Lower leg skin (tissue), 4 donors: Measurements from ENCODE around the gene NR1H3. TPM values are rescaled to one million over a fixed set of nuclear protein-coding genes. Genes with fewer than 3 reads are reported as not detected.

Experiments
- DNase-seq, 2 donors: peaks; one replicate each; pipeline ENCODE4 v3.0.0-alpha.2; 2019; ENCODE audit warnings: low spot score in 2 of 2
- H3K4me3 ChIP-seq: fragments of 200-600 bp; sonication (generic); 2 replicates; pipeline ENCODE4 v1.5.1; 2017; ENCODE audit warnings: mild to moderate bottlenecking, low read depth; ENCODE audit not compliant: poor library complexity, severe bottlenecking
- POLR2A ChIP-seq, 2 donors: fragments of 450-650 bp; IDR thresholded peaks; one replicate each; pipeline ENCODE4 v1.6.1; 2016 to 2017; ENCODE audit warnings: antibody characterized with exemption in 2 of 2, mild to moderate bottlenecking in 1 of 2, moderate library complexity in 1 of 2
- WGBS, 2 donors: methylation state at CpG; one replicate each; pipeline ENCODE4 v1.1.5; 2018; 5-methylcytosine and 5-hydroxymethylcytosine counted together
- intact Hi-C: fragments of 100-400 bp; cut with DNase I; formaldehyde crosslinking; loops from one replicate; pipeline ENCODE4 v1.15.0; 2023; ENCODE audit warnings: low total_unique reads
- total RNA-seq, 4 donors: library from RNA; depleted of rRNA; stranded (reverse); fragments of >200 nt; gene quantifications; one replicate each; pipeline ENCODE4 v1.1.0, GENCODE V29; 2016
- TF ChIP-seq, protein P1 (sequence below), 3 donors: fragments of 450-650 bp; IDR thresholded peaks; one replicate each; pipeline ENCODE4 v1.5.1; 2016; ENCODE audit warnings: antibody characterized with exemption in 3 of 3, mild to moderate bottlenecking in 3 of 3, moderate library complexity in 2 of 3

Gene NR1H3
- total RNA-seq, 4 donors from 2014 or later, result 18.5 to 34.6 (median 23.4) TPM

DNA sequence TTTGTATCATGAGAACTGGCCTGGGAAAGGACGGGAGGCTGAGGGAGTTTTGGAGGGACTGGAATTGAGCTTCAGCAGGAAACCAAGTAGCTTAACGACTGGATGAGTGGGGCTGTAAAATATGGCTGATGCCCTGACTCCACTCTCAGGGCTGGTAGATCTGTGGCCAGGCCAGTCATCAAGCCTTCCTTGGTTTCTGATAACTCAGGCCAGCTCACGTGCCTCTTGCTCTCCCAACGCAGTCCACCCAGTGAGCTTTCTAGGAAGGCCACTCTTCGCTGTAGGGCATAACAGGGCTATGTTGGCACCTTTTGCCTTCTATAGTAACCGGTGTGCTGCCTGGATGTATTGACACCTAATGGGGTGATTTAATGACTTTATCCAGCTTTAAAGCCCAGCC lies 6.3 kb downstream of the NR1H3 start:
- intact Hi-C loops, result no loop called here
- H3K4me3 ChIP-seq, result no peak overlapping the region
- TF ChIP-seq, protein P1, sequence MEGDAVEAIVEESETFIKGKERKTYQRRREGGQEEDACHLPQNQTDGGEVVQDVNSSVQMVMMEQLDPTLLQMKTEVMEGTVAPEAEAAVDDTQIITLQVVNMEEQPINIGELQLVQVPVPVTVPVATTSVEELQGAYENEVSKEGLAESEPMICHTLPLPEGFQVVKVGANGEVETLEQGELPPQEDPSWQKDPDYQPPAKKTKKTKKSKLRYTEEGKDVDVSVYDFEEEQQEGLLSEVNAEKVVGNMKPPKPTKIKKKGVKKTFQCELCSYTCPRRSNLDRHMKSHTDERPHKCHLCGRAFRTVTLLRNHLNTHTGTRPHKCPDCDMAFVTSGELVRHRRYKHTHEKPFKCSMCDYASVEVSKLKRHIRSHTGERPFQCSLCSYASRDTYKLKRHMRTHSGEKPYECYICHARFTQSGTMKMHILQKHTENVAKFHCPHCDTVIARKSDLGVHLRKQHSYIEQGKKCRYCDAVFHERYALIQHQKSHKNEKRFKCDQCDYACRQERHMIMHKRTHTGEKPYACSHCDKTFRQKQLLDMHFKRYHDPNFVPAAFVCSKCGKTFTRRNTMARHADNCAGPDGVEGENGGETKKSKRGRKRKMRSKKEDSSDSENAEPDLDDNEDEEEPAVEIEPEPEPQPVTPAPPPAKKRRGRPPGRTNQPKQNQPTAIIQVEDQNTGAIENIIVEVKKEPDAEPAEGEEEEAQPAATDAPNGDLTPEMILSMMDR (IDR thresholded peaks at IDR 0.05), result no peak
- no peak for TF ChIP-seq POLR2A (IDR thresholded peaks at IDR 0.05)
- WGBS, 2 donors, result 87 to 90% methylated on average over 6 of the region's 6 CpGs
- no peak for DNase-seq

DNA sequence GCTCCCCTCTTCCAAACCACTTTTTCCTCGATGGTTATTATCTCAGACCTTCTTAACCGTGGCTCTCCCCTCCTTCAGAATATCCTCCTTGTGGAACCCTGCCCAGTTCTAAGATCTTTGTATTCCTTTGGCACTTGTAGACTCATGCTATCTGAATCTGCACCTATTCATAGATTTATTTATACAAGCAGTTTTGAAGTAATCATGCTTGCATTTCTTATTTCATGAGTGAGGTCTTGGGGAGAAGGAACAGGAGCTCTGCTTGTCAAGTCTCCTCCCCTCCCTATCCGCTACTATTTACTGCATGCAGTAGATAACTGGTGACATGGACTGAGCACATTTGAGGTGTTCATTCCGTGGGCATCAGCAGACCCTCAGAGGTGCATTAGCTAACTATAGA lies 6.7 kb downstream of the NR1H3 start:
- DNase-seq, result no peak
- TF ChIP-seq, protein P1 (IDR thresholded peaks at IDR 0.05), result no peak
- TF ChIP-seq POLR2A (IDR thresholded peaks at IDR 0.05), result no peak
- WGBS, 2 donors, result 87 to 89% methylated on average over 4 of the region's 4 CpGs
- H3K4me3 ChIP-seq, result no peak overlapping the region
- intact Hi-C loops, result no loop called here

DNA sequence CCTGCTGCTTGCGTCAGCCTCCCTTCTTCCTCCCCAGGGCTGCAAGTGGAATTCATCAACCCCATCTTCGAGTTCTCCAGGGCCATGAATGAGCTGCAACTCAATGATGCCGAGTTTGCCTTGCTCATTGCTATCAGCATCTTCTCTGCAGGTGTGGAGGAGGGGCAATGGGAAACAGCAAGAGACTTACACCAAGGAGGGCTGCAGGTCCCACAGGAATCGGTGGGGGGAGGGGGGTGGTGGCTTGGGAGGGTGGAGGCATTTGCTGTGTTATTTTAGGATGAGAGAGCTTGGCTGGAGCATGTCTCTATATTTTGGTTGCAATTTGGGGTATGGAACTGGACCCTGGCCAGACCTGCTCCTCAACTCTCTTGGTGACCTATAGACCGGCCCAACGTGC lies 10.1 kb downstream of the NR1H3 start:
- H3K4me3 ChIP-seq, result no peak overlapping the region
- intact Hi-C loops, result loop anchor here (5.0 kb wide), 1 partner anchor 86 kb away; no protein-coding TSS in a partner anchor
- 83% methylated on average over 6 of the region's 6 CpGs for WGBS, 2 donors
- no peak for DNase-seq
- TF ChIP-seq, protein P1 (IDR thresholded peaks at IDR 0.05), result no peak
- no peak for TF ChIP-seq POLR2A (IDR thresholded peaks at IDR 0.05)

DNA sequence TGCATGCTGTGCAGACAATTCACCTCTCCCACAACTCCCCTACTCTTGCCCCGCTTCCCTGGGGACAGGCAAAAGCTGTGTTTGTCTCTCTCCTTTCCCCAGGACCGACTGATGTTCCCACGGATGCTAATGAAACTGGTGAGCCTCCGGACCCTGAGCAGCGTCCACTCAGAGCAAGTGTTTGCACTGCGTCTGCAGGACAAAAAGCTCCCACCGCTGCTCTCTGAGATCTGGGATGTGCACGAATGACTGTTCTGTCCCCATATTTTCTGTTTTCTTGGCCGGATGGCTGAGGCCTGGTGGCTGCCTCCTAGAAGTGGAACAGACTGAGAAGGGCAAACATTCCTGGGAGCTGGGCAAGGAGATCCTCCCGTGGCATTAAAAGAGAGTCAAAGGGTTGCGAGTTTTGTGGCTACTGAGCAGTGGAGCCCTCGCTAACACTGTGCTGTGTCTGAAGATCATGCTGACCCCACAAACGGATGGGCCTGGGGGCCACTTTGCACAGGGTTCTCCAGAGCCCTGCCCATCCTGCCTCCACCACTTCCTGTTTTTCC lies 10.7 kb downstream of the NR1H3 start:
- intact Hi-C loops, result loop anchor here (5.0 kb wide), 1 partner anchor 86 kb away; no protein-coding TSS in a partner anchor
- no peak for DNase-seq
- TF ChIP-seq, protein P1 (IDR thresholded peaks at IDR 0.05), result no peak
- TF ChIP-seq POLR2A (IDR thresholded peaks at IDR 0.05), result no peak
- WGBS, 2 donors, result 46 to 50% methylated on average over 13 of the region's 13 CpGs
- H3K4me3 ChIP-seq, result no peak overlapping the region

DNA sequence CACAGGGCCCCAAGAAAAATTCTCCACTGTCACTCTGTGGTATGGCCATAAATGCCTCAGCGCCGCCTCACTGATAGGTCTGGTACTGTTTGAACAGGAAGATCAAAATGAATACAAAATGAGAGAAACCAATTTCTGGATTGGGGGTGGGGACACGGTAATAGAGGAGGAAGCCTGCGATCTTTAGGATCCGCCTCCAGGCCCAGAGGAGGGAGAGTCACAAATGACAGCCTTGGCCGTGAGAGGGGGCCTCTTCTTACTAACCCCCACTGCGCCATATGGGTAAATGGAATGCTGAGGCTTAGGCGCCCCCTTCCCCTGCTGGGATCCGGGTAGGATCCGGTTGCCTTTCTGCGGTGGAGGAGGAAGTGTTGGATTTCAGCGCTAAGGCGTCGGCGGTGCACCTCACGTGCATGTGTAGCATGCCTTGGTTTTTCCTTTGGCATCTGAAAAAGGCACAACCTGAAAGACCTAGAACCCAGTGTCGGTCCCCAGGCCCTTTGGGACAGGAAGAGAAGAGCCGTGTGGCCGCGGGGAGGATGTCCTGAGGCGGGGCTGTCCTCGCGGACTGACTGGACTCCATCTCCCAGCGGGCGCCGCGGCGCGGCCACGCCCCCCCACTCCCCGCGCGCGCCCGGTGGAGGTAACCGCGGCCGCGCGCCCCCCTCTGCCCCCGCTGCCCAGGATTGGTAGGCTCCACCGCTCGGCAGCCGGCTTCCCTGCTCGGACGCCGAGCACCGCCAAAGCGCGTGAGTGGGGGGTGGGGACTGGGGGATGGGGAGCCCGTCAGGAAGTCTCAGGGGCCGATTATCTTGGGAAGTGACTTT lies 11.4 kb downstream of the NR1H3 start:
- no peak for TF ChIP-seq POLR2A (IDR thresholded peaks at IDR 0.05)
- TF ChIP-seq, protein P1 (IDR thresholded peaks at IDR 0.05), result no peak
- intact Hi-C loops, result loop anchor here (5.0 kb wide), 1 partner anchor 87 kb away; no protein-coding TSS in a partner anchor
- DNase-seq, result peak; percentile 85 to 97
- WGBS, 2 donors, result 1 to 2% methylated on average over 33 to 50 of the region's 52 CpGs
- peak overlapping the region; percentile 72 for H3K4me3 ChIP-seq
